ENCODE data around the gene OOSP3. TPM values are rescaled to one million over a fixed set of nuclear protein-coding genes. Genes with fewer than 3 reads are reported as not detected.

OOSP3 gene
- total RNA-seq, 6 experiments from 2014 or later = not detected

GRCh38 chr11:59894616-59895015 lies 16.0 kb downstream of the OOSP3 start:
- no peak for DNase-seq
- WGBS (ENCODE audit: insufficient coverage, low coverage, low lambda C conversion rate, missing lambda C conversion rate) = 64% methylated on average over 1 of the region's 1 CpG
- Histone ChIP-seq H3K27me3 (no peaks in the 10 kb centered on the region), H3K9me3 (no peaks in the 10 kb centered on the region), H3K36me3 (no peaks in the 10 kb centered on the region), H3K27ac (no peak overlapping the region), H3K4me1 (no peaks in the 10 kb centered on the region), H3K4me3 (no peak overlapping the region)
- no peak for ATAC-seq
- intact Hi-C loops (cut with DNase I) = no loop called here
- TF ChIP-seq POLR2A (IDR thresholded peaks at IDR 0.05) (no peak), CTCF (IDR thresholded peaks at IDR 0.05) (no peak)

- H3K4me1 ChIP-seq = no peaks in the 10 kb centered on the region
- WGBS (ENCODE audit: insufficient coverage, low coverage, low lambda C conversion rate, missing lambda C conversion rate) = 92% methylated on average over 22 of the region's 31 CpGs
- DNase-seq = no peak
- no peaks in the 10 kb centered on the region for H3K36me3 ChIP-seq
- intact Hi-C loops (cut with DNase I) = no loop called here
- no peak overlapping the region for H3K4me3 ChIP-seq
- H3K27me3 ChIP-seq = no peaks in the 10 kb centered on the region
- TF ChIP-seq POLR2A (IDR thresholded peaks at IDR 0.05) (no peak), CTCF (IDR thresholded peaks at IDR 0.05) (no peak)
- H3K27ac ChIP-seq = no peak overlapping the region
- no peak for ATAC-seq
- no peaks in the 10 kb centered on the region for H3K9me3 ChIP-seq
These were observed 19.5 kb downstream of the OOSP3 start for GRCh38 chr11:59898046-59898445.

- no peaks in the 10 kb centered on the region for H3K4me1 ChIP-seq
- DNase-seq = no peak
- 76% methylated on average over 6 of the region's 7 CpGs for WGBS (ENCODE audit: insufficient coverage, low coverage, low lambda C conversion rate, missing lambda C conversion rate)
- no peaks in the 10 kb centered on the region for H3K36me3 ChIP-seq
- no peaks in the 10 kb centered on the region for H3K9me3 ChIP-seq
- no peaks in the 10 kb centered on the region for H3K27me3 ChIP-seq
- ATAC-seq = no peak
- TF ChIP-seq CTCF (IDR thresholded peaks at IDR 0.05) = no peak
- H3K27ac ChIP-seq = no peak overlapping the region
- no peak overlapping the region for H3K4me3 ChIP-seq
- intact Hi-C loops (cut with DNase I) = no loop called here
These were observed 20.1 kb downstream of the OOSP3 start for GRCh38 chr11:59898650-59899049.

- no peaks in the 10 kb centered on the region for H3K27me3 ChIP-seq
- no peak for ATAC-seq
- intact Hi-C loops (cut with DNase I) = no loop called here
- no peaks in the 10 kb centered on the region for H3K36me3 ChIP-seq
- WGBS (ENCODE audit: insufficient coverage, low coverage, low lambda C conversion rate, missing lambda C conversion rate) = 69% methylated on average over 6 of the region's 11 CpGs
- no peak overlapping the region for H3K27ac ChIP-seq
- H3K9me3 ChIP-seq = no peaks in the 10 kb centered on the region
- no peak for DNase-seq
- TF ChIP-seq CTCF (IDR thresholded peaks at IDR 0.05) (no peak), POLR2A (IDR thresholded peaks at IDR 0.05) (no peak)
- H3K4me1 ChIP-seq = no peaks in the 10 kb centered on the region
- H3K4me3 ChIP-seq = no peak overlapping the region
These were observed 20.9 kb downstream of the OOSP3 start for GRCh38 chr11:59899532-59899931.

Measured in right lobe of liver (tissue), 6 donors.